MM.1S (cell line): Measurements from ENCODE around the gene SLC28A3.

Experiments used
- EZH2 ChIP-seq: fragments of 300-600 bp; sonication (generic); optimal IDR thresholded peaks from 2 replicates; pipeline ENCODE3; 2017; ENCODE audit warnings: low read depth, mild to moderate bottlenecking, antibody characterized with exemption, low read length, mixed read lengths
- EZH2phosphoT487 ChIP-seq: fragments of 300-600 bp; sonication (generic); IDR thresholded peaks from 2 replicates; pipeline ENCODE4 v1.6.1; 2018; ENCODE audit warnings: antibody characterized with exemption, low read length
- TF ChIP-seq, protein P1 (sequence below): fragments of 300-600 bp; sonication (generic); IDR thresholded peaks from 2 replicates; pipeline ENCODE4 v1.5.1; 2016; ENCODE audit warnings: antibody characterized with exemption, low read length, mixed read lengths

DNA sequence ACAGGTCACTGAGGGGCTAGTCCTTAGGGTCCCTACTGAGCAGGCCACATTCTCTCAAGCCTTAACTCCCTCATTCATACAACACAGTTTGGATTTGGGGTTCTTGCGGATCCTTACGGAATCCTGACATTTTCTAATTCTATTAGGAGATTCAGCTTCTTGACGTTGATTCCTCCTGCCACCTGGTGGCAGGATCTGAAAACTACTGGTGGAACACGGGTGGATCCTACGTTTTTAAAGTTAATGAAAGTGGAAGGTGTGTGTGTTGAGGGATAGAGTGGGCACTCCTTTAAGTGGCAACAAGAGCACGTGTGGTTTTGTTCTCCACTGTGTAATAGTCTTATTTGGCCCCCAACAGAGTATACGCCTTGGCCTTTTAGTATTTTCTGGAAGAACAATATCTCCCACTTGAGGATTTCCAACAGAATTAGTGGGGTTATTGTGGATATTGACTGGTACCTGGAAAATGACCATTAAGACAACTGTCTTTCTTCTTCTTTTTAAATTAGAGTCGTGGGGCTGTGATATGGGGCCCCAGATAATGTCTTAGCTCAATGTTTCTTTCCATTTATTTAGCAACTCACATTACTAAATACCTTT lies 25.2 kb downstream of the SLC28A3 start:
- no peak for TF ChIP-seq EZH2
- TF ChIP-seq EZH2phosphoT487 = no peak
- TF ChIP-seq, protein P1, sequence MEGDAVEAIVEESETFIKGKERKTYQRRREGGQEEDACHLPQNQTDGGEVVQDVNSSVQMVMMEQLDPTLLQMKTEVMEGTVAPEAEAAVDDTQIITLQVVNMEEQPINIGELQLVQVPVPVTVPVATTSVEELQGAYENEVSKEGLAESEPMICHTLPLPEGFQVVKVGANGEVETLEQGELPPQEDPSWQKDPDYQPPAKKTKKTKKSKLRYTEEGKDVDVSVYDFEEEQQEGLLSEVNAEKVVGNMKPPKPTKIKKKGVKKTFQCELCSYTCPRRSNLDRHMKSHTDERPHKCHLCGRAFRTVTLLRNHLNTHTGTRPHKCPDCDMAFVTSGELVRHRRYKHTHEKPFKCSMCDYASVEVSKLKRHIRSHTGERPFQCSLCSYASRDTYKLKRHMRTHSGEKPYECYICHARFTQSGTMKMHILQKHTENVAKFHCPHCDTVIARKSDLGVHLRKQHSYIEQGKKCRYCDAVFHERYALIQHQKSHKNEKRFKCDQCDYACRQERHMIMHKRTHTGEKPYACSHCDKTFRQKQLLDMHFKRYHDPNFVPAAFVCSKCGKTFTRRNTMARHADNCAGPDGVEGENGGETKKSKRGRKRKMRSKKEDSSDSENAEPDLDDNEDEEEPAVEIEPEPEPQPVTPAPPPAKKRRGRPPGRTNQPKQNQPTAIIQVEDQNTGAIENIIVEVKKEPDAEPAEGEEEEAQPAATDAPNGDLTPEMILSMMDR = peak; percentile 82
